GM12878 (cell line): ENCODE results near the gene ARVCF. TPM values are rescaled to one million over a fixed set of nuclear protein-coding genes. Genes with fewer than 3 reads are reported as not detected.
A peak's percentile ranks its signal among the peaks of the same experiment; 100 is the strongest.

Experiments used
- ATAC-seq: fragments of 200-7000 bp; cut with Tn5 transposase; 3 replicates; pipeline ENCODE4 v1.9.1; 2020; ENCODE audit warnings: mild to moderate bottlenecking, moderate library complexity
- BruUV-seq: library from RNA; stranded (reverse); fragments of 400-500 nt; replicated peaks from 2 replicates; lab custom pipeline; 2021; lab: Mats Ljungman, UMichigan
- CTCF ChIA-PET: fragments of 300-600 bp; sonication (Branson Sonifier 250); formaldehyde crosslinking; extraction: SDS; loops from one replicate; lab custom pipeline; 2021; ENCODE audit warnings: inconsistent platforms; lab: Yijun Ruan, JAX
- POLR2A ChIA-PET: fragments of 350-600 bp; formaldehyde crosslinking; extraction: SDS; loops from one replicate; lab custom pipeline; 2021; ENCODE audit warnings: inconsistent platforms; lab: Charles Lee
- RAD21 ChIA-PET: fragments of 300-600 bp; sonication (Branson Sonifier 250); formaldehyde crosslinking; loops from one replicate; lab custom pipeline; 2023; ENCODE audit warnings: antibody characterized with exemption; ENCODE audit not compliant: unreplicated experiment; lab: Charles Lee
- SMC1A ChIA-PET: fragments of 300-600 bp; sonication (Branson Sonifier 250); formaldehyde crosslinking; loops from one replicate; lab custom pipeline; 2023; ENCODE audit not compliant: unreplicated experiment, uncharacterized antibody; lab: Charles Lee
- DNase-seq: peaks from one replicate; pipeline ENCODE4 v3.0.0-alpha.2; 2011; ENCODE audit warnings: low read depth, low spot score
- FAIRE-seq: peaks from 3 replicates; lab custom pipeline; 2011; peaks lifted over from hg19 to GRCh38; lab: Jason Lieb, UNC
- H2AFZ ChIP-seq: 2 replicates; pipeline ENCODE4 v1.6.0; 2011; ENCODE audit warnings: low read depth, low read length, control low read depth; ENCODE audit not compliant: control insufficient read depth
- H3K27ac ChIP-seq: 2 replicates; pipeline ENCODE4 v1.5.1; 2011; ENCODE audit warnings: control low read depth; ENCODE audit not compliant: control insufficient read depth, insufficient read depth
- H3K27me3 ChIP-seq, 2 experiments: replicated peaks in 1 of 2; 2 replicates each; pipeline versions ENCODE4 v1.6.0 to v1.6.1; 2011; ENCODE audit warnings: low read length in 1 of 2; ENCODE audit not compliant: control insufficient read depth in 2 of 2, insufficient read depth in 2 of 2
- H3K36me3 ChIP-seq, 2 experiments: 2 replicates each; pipeline ENCODE4 v1.5.1; 2011; ENCODE audit warnings: low read length in 1 of 2; ENCODE audit not compliant: control insufficient read depth in 2 of 2, insufficient read depth in 2 of 2
- H3K4me1 ChIP-seq: 2 replicates; pipeline ENCODE4 v1.6.1; 2011; ENCODE audit warnings: mild to moderate bottlenecking, low read length, moderate library complexity, mixed read lengths; ENCODE audit not compliant: control insufficient read depth, insufficient read depth
- H3K4me2 ChIP-seq: 2 replicates; pipeline ENCODE4 v1.6.0; 2011; ENCODE audit warnings: control low read depth; ENCODE audit not compliant: control insufficient read depth, insufficient read depth
- H3K4me3 ChIP-seq: fragments of 200-600 bp; sonication (generic); 2 replicates; pipeline ENCODE4 v1.5.1; 2016
- H3K79me2 ChIP-seq: 2 replicates; pipeline ENCODE4 v1.6.0; 2011; ENCODE audit warnings: low read length; ENCODE audit not compliant: control insufficient read depth, insufficient read depth
- H3K9ac ChIP-seq: 2 replicates; pipeline ENCODE4 v1.8.0; 2011; ENCODE audit warnings: low read length, control low read depth, mixed read lengths; ENCODE audit not compliant: control insufficient read depth, insufficient read depth
- H3K9me3 ChIP-seq: replicated peaks from 3 replicates; pipeline ENCODE4 v1.5.1; 2011; ENCODE audit warnings: mild to moderate bottlenecking, low read length; ENCODE audit not compliant: control insufficient read depth, insufficient read depth
- H4K20me1 ChIP-seq: 2 replicates; pipeline ENCODE4 v1.6.0; 2011; ENCODE audit not compliant: control insufficient read depth, insufficient read depth
- BACH1 ChIP-seq: fragments of 450-650 bp; IDR thresholded peaks from 2 replicates; pipeline ENCODE4 v1.6.1; 2017; ENCODE audit warnings: mild to moderate bottlenecking, borderline replicate concordance
- BCL11A ChIP-seq: IDR thresholded peaks from 2 replicates; pipeline ENCODE4 v1.6.1; 2011; ENCODE audit warnings: low read depth, low read length
- DPF2 ChIP-seq: fragments of 450-650 bp; IDR thresholded peaks from 2 replicates; pipeline ENCODE4 v1.6.1; 2017; ENCODE audit warnings: mild to moderate bottlenecking
- HDAC6 ChIP-seq: fragments of 200-600 bp; sonication (generic); IDR thresholded peaks from one replicate; pipeline ENCODE4 v1.8.0; 2017; ENCODE audit warnings: antibody characterized with exemption; ENCODE audit not compliant: unreplicated experiment
- MXI1 ChIP-seq: fragments of 150-350 bp; IDR thresholded peaks from 2 replicates; pipeline ENCODE4 v1.6.1; 2011; ENCODE audit warnings: low read depth, mild to moderate bottlenecking, inconsistent platforms, low read length, improper control_type of control experiment
- NR2F1 ChIP-seq: fragments of 450-650 bp; conservative IDR thresholded peaks from 2 replicates; pipeline ENCODE4 v1.6.1; 2017; ENCODE audit warnings: mild to moderate bottlenecking
- POLR2A ChIP-seq: IDR thresholded peaks from 2 replicates; pipeline ENCODE4 v1.6.1; 2011; ENCODE audit warnings: low read depth, mild to moderate bottlenecking, low read length
- POLR2AphosphoS2 ChIP-seq: IDR thresholded peaks from 2 replicates; pipeline ENCODE4 v1.6.1; 2011; ENCODE audit warnings: low read depth, mild to moderate bottlenecking, low read length, improper control_type of control experiment, moderate library complexity
- RAD21 ChIP-seq: IDR thresholded peaks from 2 replicates; pipeline ENCODE4 v1.6.1; 2011; ENCODE audit warnings: mild to moderate bottlenecking, low read depth, low read length, moderate library complexity; ENCODE audit not compliant: insufficient read depth
- SIN3A ChIP-seq: IDR thresholded peaks from 2 replicates; pipeline ENCODE4 v1.6.1; 2012; ENCODE audit warnings: low read depth, low read length, improper control_type of control experiment
- SMC3 ChIP-seq: IDR thresholded peaks from 2 replicates; pipeline ENCODE4 v1.6.1; 2011; ENCODE audit warnings: low read length, improper control_type of control experiment, borderline replicate concordance
- YY1 ChIP-seq: IDR thresholded peaks from 2 replicates; pipeline ENCODE4 v1.6.1; 2011; ENCODE audit warnings: low read depth, mild to moderate bottlenecking, low read length
- WGBS: methylation state at CpG from one replicate; pipeline ENCODE4 v1.1.6; 2016; ENCODE audit warnings: low lambda C conversion rate; ENCODE audit not compliant: insufficient replicate concordance, insufficient coverage; ENCODE audit errors: missing lambda C conversion rate; 5-methylcytosine and 5-hydroxymethylcytosine counted together
- in situ Hi-C: fragments of 300-500 bp; cut with MboI; formaldehyde crosslinking; loops from 9 replicates; pipeline ENCODE4 v1.14.3; 2018; ENCODE audit warnings: mixed read lengths
- intact Hi-C: fragments of 100-400 bp; cut with micrococcal nuclease; formaldehyde crosslinking; loops from one replicate; pipeline ENCODE4 v1.14.2; 2022; ENCODE audit not compliant: unreplicated experiment
- polyA plus RNA-seq, 11 experiments: library from polyadenylated mRNA; depleted of rRNA in 4 of 11; unstranded in 6 of 11; stranded (reverse) in 5 of 11; fragments of >200 nt; fragmentation: Nextera tagmentation in 4 of 11; fragmentation: Illumina TruSeq in 1 of 11; extraction: Ambion mirVana in 4 of 11; extraction: Trizol in 1 of 11; gene quantifications; 1 replicate in 1 of 11; 2 replicates in 10 of 11; pipeline versions ENCODE4 v1.2.1 to v1.2.3, GENCODE V29; 2011 to 2016; ENCODE audit warnings: inconsistent platforms in 2 of 11, missing spikeins in 2 of 11, low read depth in 1 of 11
- total RNA-seq, 4 experiments: library from RNA; depleted of rRNA in 3 of 4; stranded (reverse); fragments of >200 nt in 3 of 4; fragmentation: Illumina TruSeq in 1 of 4; extraction: Trizol in 1 of 4; gene quantifications; 2 replicates each; pipeline versions ENCODE4 v1.2.1 to v1.2.3, GENCODE V29; 2013 to 2021
- TF ChIP-seq, protein P1 (sequence below), 3 experiments: IDR thresholded peaks in 2 of 3; conservative IDR thresholded peaks in 1 of 3; 2 replicates each; pipeline ENCODE4 v1.5.1; 2011; ENCODE audit warnings: low read depth in 3 of 3, low read length in 3 of 3, mild to moderate bottlenecking in 3 of 3, control low read depth in 2 of 3, moderate library complexity in 2 of 3, inconsistent platforms in 1 of 3, mixed read lengths in 1 of 3; ENCODE audit not compliant: control insufficient read depth in 2 of 3, insufficient read depth in 1 of 3; ENCODE audit errors: extremely low read depth in 1 of 3
- TF ChIP-seq, protein P2 (sequence below): fragments of 450-650 bp; IDR thresholded peaks from 2 replicates; pipeline ENCODE4 v1.6.1; 2018; ENCODE audit warnings: borderline replicate concordance, mild to moderate bottlenecking; ENCODE audit not compliant: partially characterized antibody

Gene ARVCF
- total and polyA plus RNA-seq, 10 of the 15 experiments (the other 5 are each of a cell fraction or from before 2014, with no cell fraction given) = 0.13 to 1.9 (median 1.0) TPM; not detected in 2

DNA sequence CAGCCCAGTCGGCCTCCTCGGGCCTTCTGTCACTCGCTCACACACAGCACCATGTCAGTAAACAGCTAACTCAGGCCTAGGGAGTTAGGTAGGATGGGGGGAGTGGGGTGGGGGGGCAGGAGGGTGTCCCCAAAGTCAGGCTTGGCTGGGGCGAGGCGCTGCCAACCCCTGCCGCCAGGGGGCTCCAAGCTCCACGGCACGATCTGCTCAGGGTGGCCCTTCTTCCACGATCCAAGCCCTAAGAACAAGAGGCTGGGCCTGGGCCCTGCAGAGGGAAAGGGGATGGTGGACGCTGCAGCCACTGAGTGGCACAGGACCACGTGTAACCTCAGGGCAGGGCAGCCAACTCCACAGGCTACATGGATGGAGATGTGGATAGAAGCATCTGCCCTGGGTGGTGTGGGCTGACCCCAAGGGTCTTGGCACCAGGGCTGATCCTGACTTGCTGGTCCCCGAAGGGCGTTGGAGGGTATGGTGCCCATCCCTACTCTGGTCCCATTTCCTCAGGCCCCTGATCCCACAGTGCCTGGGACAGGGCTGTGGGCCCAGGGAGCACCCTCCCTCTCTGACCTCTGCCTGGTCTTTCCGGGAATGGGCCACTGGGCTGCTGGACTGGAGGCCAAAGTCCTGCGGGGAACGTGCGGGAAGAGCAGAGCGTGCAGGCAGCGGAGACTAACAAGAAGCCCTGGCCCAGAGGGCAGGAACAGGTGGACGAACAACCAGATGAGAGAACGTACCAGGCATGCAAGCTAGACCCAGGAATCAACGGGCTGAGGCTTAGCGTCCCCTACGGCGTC, 45.9 kb downstream of the ARVCF start:
- no peak overlapping the region for H3K4me3 ChIP-seq
- WGBS = 47% methylated on average over 25 of the region's 25 CpGs
- RAD21 ChIA-PET = interaction anchor here (0.6 kb wide), 1 partner anchor 39 kb away, joined by 3 read pairs; no protein-coding TSS in a partner anchor
- peaks cover 0 to 2% of the 10 kb centered on the region in 2 experiments; a peak in 2 of 4 replicates for H3K36me3 ChIP-seq
- BruUV-seq = no TSS peak
- SMC1A ChIA-PET = interaction anchor here (0.6 kb wide), 1 partner anchor 44 kb away, joined by 3 read pairs; no protein-coding TSS in a partner anchor
- no peak for DNase-seq
- no peak overlapping the region for H2AFZ ChIP-seq
- FAIRE-seq = no peak
- no peaks in the 10 kb centered on the region for H3K79me2 ChIP-seq
- no peak for TF ChIP-seq DPF2
- TF ChIP-seq, protein P1, sequence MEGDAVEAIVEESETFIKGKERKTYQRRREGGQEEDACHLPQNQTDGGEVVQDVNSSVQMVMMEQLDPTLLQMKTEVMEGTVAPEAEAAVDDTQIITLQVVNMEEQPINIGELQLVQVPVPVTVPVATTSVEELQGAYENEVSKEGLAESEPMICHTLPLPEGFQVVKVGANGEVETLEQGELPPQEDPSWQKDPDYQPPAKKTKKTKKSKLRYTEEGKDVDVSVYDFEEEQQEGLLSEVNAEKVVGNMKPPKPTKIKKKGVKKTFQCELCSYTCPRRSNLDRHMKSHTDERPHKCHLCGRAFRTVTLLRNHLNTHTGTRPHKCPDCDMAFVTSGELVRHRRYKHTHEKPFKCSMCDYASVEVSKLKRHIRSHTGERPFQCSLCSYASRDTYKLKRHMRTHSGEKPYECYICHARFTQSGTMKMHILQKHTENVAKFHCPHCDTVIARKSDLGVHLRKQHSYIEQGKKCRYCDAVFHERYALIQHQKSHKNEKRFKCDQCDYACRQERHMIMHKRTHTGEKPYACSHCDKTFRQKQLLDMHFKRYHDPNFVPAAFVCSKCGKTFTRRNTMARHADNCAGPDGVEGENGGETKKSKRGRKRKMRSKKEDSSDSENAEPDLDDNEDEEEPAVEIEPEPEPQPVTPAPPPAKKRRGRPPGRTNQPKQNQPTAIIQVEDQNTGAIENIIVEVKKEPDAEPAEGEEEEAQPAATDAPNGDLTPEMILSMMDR (IDR thresholded peaks at IDR 0.05 in 2 of 3, conservative IDR thresholded peaks at IDR 0.05 in 1 of 3; ENCODE audit: control insufficient read depth in 2 of 3, extremely low read depth in 1 of 3, insufficient read depth in 1 of 3, low read depth in 3 of 3, low read length in 3 of 3) = peak; percentile 88 to 99 (median 89)
- no peak for TF ChIP-seq BACH1
- TF ChIP-seq SIN3A = no peak
- no peak for TF ChIP-seq HDAC6
- peak; percentile 82 for TF ChIP-seq RAD21
- TF ChIP-seq, protein P2, sequence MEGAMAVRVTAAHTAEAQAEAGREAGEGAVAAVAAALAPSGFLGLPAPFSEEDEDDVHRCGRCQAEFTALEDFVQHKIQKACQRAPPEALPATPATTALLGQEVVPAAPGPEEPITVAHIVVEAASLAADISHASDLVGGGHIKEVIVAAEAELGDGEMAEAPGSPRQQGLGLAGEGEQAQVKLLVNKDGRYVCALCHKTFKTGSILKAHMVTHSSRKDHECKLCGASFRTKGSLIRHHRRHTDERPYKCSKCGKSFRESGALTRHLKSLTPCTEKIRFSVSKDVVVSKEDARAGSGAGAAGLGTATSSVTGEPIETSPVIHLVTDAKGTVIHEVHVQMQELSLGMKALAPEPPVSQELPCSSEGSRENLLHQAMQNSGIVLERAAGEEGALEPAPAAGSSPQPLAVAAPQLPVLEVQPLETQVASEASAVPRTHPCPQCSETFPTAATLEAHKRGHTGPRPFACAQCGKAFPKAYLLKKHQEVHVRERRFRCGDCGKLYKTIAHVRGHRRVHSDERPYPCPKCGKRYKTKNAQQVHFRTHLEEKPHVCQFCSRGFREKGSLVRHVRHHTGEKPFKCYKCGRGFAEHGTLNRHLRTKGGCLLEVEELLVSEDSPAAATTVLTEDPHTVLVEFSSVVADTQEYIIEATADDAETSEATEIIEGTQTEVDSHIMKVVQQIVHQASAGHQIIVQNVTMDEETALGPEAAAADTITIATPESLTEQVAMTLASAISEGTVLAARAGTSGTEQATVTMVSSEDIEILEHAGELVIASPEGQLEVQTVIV = no peak
- peak; percentile 47; the same call in 1 of the 2 replicates for TF ChIP-seq YY1
- TF ChIP-seq BCL11A = no peak
- TF ChIP-seq POLR2A = peak; percentile 45
- no peak for TF ChIP-seq MXI1
- TF ChIP-seq POLR2AphosphoS2 = peak; percentile 4; the same call in 1 of the 2 replicates
- no peak for TF ChIP-seq NR2F1
- peak; percentile 78; the same call in 1 of the 2 replicates for TF ChIP-seq SMC3
- H3K4me2 ChIP-seq = no peak overlapping the region
- CTCF ChIA-PET = interaction anchor here (0.7 to 1.4 kb wide), 5 partner anchors 42 to 156 kb away, joined by 3 to 5 read pairs (median 3); no protein-coding TSS in a partner anchor
- no peaks in the 10 kb centered on the region for H3K27me3 ChIP-seq
- H3K4me1 ChIP-seq = no peaks in the 10 kb centered on the region
- H3K9me3 ChIP-seq = no peaks in the 10 kb centered on the region
- ATAC-seq = peak; percentile 88
- POLR2A ChIA-PET = no interaction called here
- in situ Hi-C loops = no loop called here
- no peaks in the 10 kb centered on the region for H4K20me1 ChIP-seq
- intact Hi-C loops = loop anchor here (1.0 to 5.0 kb wide), 3 partner anchors 42 to 147 kb away; partner anchors contain the start of genes RANBP1 and TRMT2A
- H3K27ac ChIP-seq = no peak overlapping the region
- H3K9ac ChIP-seq = no peak overlapping the region
